ENCODE measurements around the gene PLEKHG7. TPM values are rescaled to one million over a fixed set of nuclear protein-coding genes. Genes with fewer than 3 reads are reported as not detected.

PLEKHG7 gene
- total RNA-seq, 4 donors from 2014 or later, result not detected

DNA sequence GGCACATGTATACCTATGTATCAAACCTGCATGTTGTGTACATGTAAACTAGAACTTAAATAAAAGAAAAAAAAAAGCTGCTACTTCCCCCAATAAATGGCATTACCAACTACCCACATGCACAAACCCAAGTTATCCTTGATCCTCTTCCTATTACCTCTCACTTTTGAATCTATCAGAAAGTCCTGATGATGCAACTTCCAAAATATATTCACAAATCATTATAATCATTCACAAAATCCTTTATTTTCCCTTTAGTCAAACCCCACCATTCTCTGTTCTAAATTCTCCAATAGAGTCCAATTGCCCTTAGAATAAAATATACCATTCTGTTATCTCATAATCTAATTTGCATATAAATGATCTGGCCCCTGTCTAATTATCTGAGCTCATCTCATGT, 92.0 kb downstream of the PLEKHG7 start:
- Histone ChIP-seq H3K9me3 (no peaks in the 10 kb centered on the region), H3K27me3 (no peaks in the 10 kb centered on the region), H3K4me3 (no peak overlapping the region), H3K36me3 (peaks cover 0 to 72% (median 0%) of the 10 kb centered on the region in 3 donors), H3K27ac (no peak overlapping the region), H3K4me1 (no peaks in the 10 kb centered on the region)
- intact Hi-C loops (cut with DNase I), result no loop called here
- no peak for TF ChIP-seq POLR2A (IDR thresholded peaks at IDR 0.05)
- TF ChIP-seq, protein P1, sequence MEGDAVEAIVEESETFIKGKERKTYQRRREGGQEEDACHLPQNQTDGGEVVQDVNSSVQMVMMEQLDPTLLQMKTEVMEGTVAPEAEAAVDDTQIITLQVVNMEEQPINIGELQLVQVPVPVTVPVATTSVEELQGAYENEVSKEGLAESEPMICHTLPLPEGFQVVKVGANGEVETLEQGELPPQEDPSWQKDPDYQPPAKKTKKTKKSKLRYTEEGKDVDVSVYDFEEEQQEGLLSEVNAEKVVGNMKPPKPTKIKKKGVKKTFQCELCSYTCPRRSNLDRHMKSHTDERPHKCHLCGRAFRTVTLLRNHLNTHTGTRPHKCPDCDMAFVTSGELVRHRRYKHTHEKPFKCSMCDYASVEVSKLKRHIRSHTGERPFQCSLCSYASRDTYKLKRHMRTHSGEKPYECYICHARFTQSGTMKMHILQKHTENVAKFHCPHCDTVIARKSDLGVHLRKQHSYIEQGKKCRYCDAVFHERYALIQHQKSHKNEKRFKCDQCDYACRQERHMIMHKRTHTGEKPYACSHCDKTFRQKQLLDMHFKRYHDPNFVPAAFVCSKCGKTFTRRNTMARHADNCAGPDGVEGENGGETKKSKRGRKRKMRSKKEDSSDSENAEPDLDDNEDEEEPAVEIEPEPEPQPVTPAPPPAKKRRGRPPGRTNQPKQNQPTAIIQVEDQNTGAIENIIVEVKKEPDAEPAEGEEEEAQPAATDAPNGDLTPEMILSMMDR (IDR thresholded peaks at IDR 0.05), result no peak
- DNase-seq, result no peak

DNA sequence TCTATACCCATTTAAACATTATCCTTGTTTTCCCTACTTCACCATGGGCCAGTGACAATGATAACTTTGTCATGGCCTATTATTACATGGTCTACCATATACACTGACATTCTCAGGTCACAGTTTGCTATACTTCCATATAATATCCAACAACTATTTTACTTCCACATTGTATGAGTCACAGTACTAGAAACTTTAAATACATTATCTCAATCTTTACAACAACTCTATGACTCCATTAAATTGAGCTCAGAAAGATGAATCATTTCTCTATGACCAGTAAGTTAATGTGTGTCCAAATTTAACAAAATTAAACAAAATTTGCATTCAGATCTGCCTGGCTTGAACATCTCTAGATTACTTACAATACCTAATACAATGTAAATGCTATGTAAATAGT, 93.9 kb downstream of the PLEKHG7 start:
- Histone ChIP-seq H3K9me3 (no peaks in the 10 kb centered on the region), H3K27ac (no peak overlapping the region), H3K4me1 (no peaks in the 10 kb centered on the region), H3K27me3 (no peaks in the 10 kb centered on the region), H3K36me3 (peaks cover 0 to 74% (median 0%) of the 10 kb centered on the region in 3 donors), H3K4me3 (no peak overlapping the region)
- intact Hi-C loops (cut with DNase I), result no loop called here
- TF ChIP-seq, protein P1 (IDR thresholded peaks at IDR 0.05), result no peak
- no peak for TF ChIP-seq POLR2A (IDR thresholded peaks at IDR 0.05)
- no peak for DNase-seq

DNA sequence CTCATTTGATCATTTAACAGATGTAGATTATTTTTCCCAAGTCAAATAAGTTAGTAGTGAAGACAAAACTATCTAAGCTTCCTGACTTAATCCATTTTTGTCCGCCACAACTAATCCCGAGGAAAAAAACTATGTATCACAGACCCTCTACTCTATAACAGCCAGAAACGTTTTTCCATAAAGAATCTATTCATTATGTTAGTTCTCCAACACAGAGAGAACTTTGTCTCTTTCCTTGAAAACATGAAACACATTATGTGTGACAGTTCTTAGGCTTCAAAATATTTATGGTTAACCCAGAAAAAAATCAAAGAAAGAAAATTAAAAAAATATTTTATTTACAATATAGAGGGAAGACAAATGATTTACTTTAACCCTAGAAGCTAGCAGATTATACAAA, 100.1 kb downstream of the PLEKHG7 start:
- no peak for DNase-seq
- TF ChIP-seq POLR2A (IDR thresholded peaks at IDR 0.05), result no peak
- TF ChIP-seq, protein P1 (IDR thresholded peaks at IDR 0.05), result no peak
- 70 to 78% methylated on average over 3 of the region's 3 CpGs for WGBS, 2 donors
- intact Hi-C loops (cut with DNase I), result no loop called here
- Histone ChIP-seq H3K4me3 (no peak overlapping the region), H3K4me1 (no peaks in the 10 kb centered on the region), H3K27ac (no peak overlapping the region), H3K9me3 (no peaks in the 10 kb centered on the region), H3K27me3 (no peaks in the 10 kb centered on the region), H3K36me3 (peaks cover 0 to 89% (median 0%) of the 10 kb centered on the region in 3 donors)

DNA sequence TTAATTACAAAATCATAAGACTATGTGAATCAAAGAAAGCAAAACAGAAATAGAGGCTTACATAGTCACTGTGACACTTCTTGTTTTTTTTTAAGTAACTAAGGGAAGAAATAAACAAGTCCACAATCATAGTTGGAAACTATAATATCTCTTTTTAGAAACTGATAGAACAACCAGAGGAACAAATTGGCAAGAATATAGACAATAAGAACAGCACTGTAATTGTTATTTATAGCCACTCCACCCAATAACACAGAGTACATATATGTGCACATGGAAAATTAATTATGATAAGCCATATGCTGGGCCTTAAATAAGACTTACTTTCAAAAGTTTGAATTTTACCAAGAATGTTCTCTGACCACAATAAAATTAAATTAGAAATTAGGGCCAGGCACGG, 101.1 kb downstream of the PLEKHG7 start:
- peaks cover 0 to 90% (median 0%) of the 10 kb centered on the region in 3 donors for H3K36me3 ChIP-seq
- TF ChIP-seq POLR2A (IDR thresholded peaks at IDR 0.05), result no peak
- TF ChIP-seq, protein P1 (IDR thresholded peaks at IDR 0.05), result no peak
- no peaks in the 10 kb centered on the region for H3K4me1 ChIP-seq
- H3K4me3 ChIP-seq, result no peak overlapping the region
- no peak overlapping the region for H3K27ac ChIP-seq
- 92 to 100% methylated on average over 1 of the region's 1 CpG for WGBS, 2 donors
- intact Hi-C loops (cut with DNase I), result no loop called here
- DNase-seq, result no peak
- no peaks in the 10 kb centered on the region for H3K9me3 ChIP-seq
- H3K27me3 ChIP-seq, result no peaks in the 10 kb centered on the region

DNA sequence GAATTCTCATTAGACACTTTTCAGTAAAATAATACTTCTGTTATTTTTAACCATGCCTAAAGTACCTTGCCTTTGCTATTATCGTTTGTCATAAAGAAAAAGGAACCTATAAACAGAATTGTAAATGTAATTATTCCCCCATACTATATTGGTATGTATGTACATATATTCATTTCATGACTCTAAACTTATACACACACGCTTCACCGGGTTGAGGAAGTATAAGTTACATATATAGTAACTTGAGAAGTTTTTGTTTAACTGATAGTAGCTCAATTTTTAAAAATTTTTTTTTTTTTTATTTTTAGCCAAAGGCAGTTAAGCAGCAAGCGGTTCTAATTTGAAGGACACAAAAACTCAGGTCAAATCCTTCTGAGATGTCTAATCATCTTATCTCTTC, 107.6 kb downstream of the PLEKHG7 start:
- Histone ChIP-seq H3K9me3 (no peaks in the 10 kb centered on the region), H3K36me3 (peaks cover 0 to 95% (median 5%) of the 10 kb centered on the region in 3 donors), H3K27ac (no peak overlapping the region), H3K4me3 (no peak overlapping the region), H3K4me1 (no peaks in the 10 kb centered on the region), H3K27me3 (no peaks in the 10 kb centered on the region)
- WGBS, 2 donors, result 76 to 97% methylated on average over 4 of the region's 4 CpGs
- DNase-seq, result no peak
- intact Hi-C loops (cut with DNase I), result no loop called here
- TF ChIP-seq POLR2A (IDR thresholded peaks at IDR 0.05), result no peak
- TF ChIP-seq, protein P1 (IDR thresholded peaks at IDR 0.05), result no peak

Data from esophagus squamous epithelium (tissue), 5 donors.